ENCODE measurements around the gene CHPF2. TPM values are rescaled to one million over a fixed set of nuclear protein-coding genes. Genes with fewer than 3 reads are reported as not detected.

CHPF2 gene
- total RNA-seq, 1 donor from 2014 or later = 34.7 TPM

- no peak for ATAC-seq
Measured at GRCh38 chr7:151264615-151265014, 32.3 kb downstream of the CHPF2 start.

GRCh38 chr7:151265351-151265931 is 33.2 kb downstream of the CHPF2 start:
- ATAC-seq (no peak), DNase-seq (no peak)
- intact Hi-C loops (cut with DNase I) = no loop called here
- H3K4me3 ChIP-seq = no peak overlapping the region
- H3K27me3 ChIP-seq (ENCODE audit: low read depth) = no peaks in the 10 kb centered on the region
- no peak overlapping the region for H3K27ac ChIP-seq
- H3K36me3 ChIP-seq = no peaks in the 10 kb centered on the region
- H3K4me1 ChIP-seq = no peaks in the 10 kb centered on the region
- TF ChIP-seq CTCF (IDR thresholded peaks at IDR 0.05) = no peak
- H3K9me3 ChIP-seq = no peaks in the 10 kb centered on the region

More at GRCh38 chr7:151264615-151265014, 32.3 kb downstream of the CHPF2 start:
- Histone ChIP-seq H3K4me1 (no peaks in the 10 kb centered on the region), H3K27ac (no peak overlapping the region), H3K9me3 (no peaks in the 10 kb centered on the region), H3K4me3 (no peak overlapping the region), H3K27me3 (ENCODE audit: low read depth) (no peaks in the 10 kb centered on the region), H3K36me3 (no peaks in the 10 kb centered on the region)
- intact Hi-C loops (cut with DNase I) = no loop called here
- TF ChIP-seq CTCF (IDR thresholded peaks at IDR 0.05) = no peak
- peak; percentile 37 for DNase-seq

- Histone ChIP-seq H3K27me3 (ENCODE audit: low read depth) (no peaks in the 10 kb centered on the region), H3K27ac (no peak overlapping the region), H3K4me1 (peaks cover 33% of the 10 kb centered on the region), H3K9me3 (no peaks in the 10 kb centered on the region), H3K4me3 (no peak overlapping the region), H3K36me3 (no peaks in the 10 kb centered on the region)
- no peak for TF ChIP-seq CTCF (IDR thresholded peaks at IDR 0.05)
- intact Hi-C loops (cut with DNase I) = no loop called here
- ATAC-seq (no peak), DNase-seq (peak; percentile 30)
Measured at GRCh38 chr7:151269511-151269910, 37.2 kb downstream of the CHPF2 start.

- Histone ChIP-seq H3K4me3 (no peak overlapping the region), H3K27ac (peak overlapping the region; percentile 70), H3K27me3 (ENCODE audit: low read depth) (no peaks in the 10 kb centered on the region), H3K36me3 (no peaks in the 10 kb centered on the region), H3K4me1 (peaks cover 33% of the 10 kb centered on the region), H3K9me3 (no peaks in the 10 kb centered on the region)
- DNase-seq (peak; percentile 71), ATAC-seq (peak; percentile 88 to 90)
- no peak for TF ChIP-seq CTCF (IDR thresholded peaks at IDR 0.05)
- intact Hi-C loops (cut with DNase I) = no loop called here
Measured at GRCh38 chr7:151271699-151272355, 39.5 kb downstream of the CHPF2 start.

GRCh38 chr7:151272405-151272804 is 40.1 kb downstream of the CHPF2 start:
- ATAC-seq (peak in 1 of 2 donors; percentile 1), DNase-seq (peak; percentile 41)
- no peaks in the 10 kb centered on the region for H3K9me3 ChIP-seq
- H3K36me3 ChIP-seq = no peaks in the 10 kb centered on the region
- no peak overlapping the region for H3K4me3 ChIP-seq
- peak overlapping the region; percentile 70 for H3K27ac ChIP-seq
- H3K27me3 ChIP-seq (ENCODE audit: low read depth) = no peaks in the 10 kb centered on the region
- peaks cover 36% of the 10 kb centered on the region for H3K4me1 ChIP-seq
- no peak for TF ChIP-seq CTCF (IDR thresholded peaks at IDR 0.05)
- intact Hi-C loops (cut with DNase I) = no loop called here

Data from lower lobe of right lung (tissue), 2 donors.